OCI-LY1 (cell line): ENCODE data around the gene IQSEC1.
A peak's percentile ranks its signal among the peaks of the same experiment; 100 is the strongest.

Source experiments
- H2AFZ ChIP-seq: fragments of 200-600 bp; sonication (generic), shearing (Covaris generic); 2 replicates; pipeline ENCODE4 v1.6.0; 2014; ENCODE audit warnings: antibody characterized with exemption, mild to moderate bottlenecking, low read length
- H3F3A ChIP-seq: fragments of 200-600 bp; sonication (generic), shearing (Covaris generic); 2 replicates; pipeline ENCODE4 v1.6.0; 2014; ENCODE audit warnings: mild to moderate bottlenecking, antibody characterized with exemption, low read length, moderate library complexity; ENCODE audit not compliant: insufficient read depth
- H3K27ac ChIP-seq: fragments of 200-600 bp; sonication (generic); 2 replicates; pipeline ENCODE4 v1.5.1; 2014; ENCODE audit warnings: low read length, mixed run types, mild to moderate bottlenecking, low read depth; ENCODE audit not compliant: poor library complexity, severe bottlenecking
- H3K27me3 ChIP-seq: fragments of 200-600 bp; sonication (generic); 2 replicates; pipeline ENCODE4 v1.6.0; 2014; ENCODE audit warnings: antibody characterized with exemption, mild to moderate bottlenecking, low read length, moderate library complexity; ENCODE audit not compliant: insufficient read depth
- H3K36me3 ChIP-seq: fragments of 200-600 bp; sonication (generic); 2 replicates; pipeline ENCODE4 v1.6.1; 2014; ENCODE audit warnings: mild to moderate bottlenecking, antibody characterized with exemption, low read length, moderate library complexity, mixed read lengths; ENCODE audit not compliant: insufficient read depth
- H3K4me1 ChIP-seq: fragments of 200-600 bp; sonication (generic); 2 replicates; pipeline ENCODE4 v1.5.1; 2014; ENCODE audit warnings: mild to moderate bottlenecking, low read length, moderate library complexity; ENCODE audit not compliant: insufficient read depth, severe bottlenecking
- H3K4me2 ChIP-seq: fragments of 200-600 bp; sonication (generic), shearing (Covaris generic); 2 replicates; pipeline ENCODE4 v1.6.1; 2014; ENCODE audit warnings: low read length
- H3K4me3 ChIP-seq: fragments of 200-600 bp; sonication (generic); 2 replicates; pipeline ENCODE4 v1.5.1; 2014; ENCODE audit warnings: low read length, low read depth, mild to moderate bottlenecking, mixed read lengths; ENCODE audit not compliant: poor library complexity, severe bottlenecking
- H3K79me2 ChIP-seq: fragments of 200-600 bp; shearing (Covaris generic); 2 replicates; pipeline ENCODE4 v1.6.1; 2016; ENCODE audit warnings: mixed run types, low read length, mixed read lengths; ENCODE audit not compliant: insufficient read depth
- H3K9ac ChIP-seq: fragments of 200-600 bp; sonication (generic), shearing (Covaris generic); 2 replicates; pipeline ENCODE4 v1.6.1; 2014; ENCODE audit warnings: mild to moderate bottlenecking, low read length, mixed read lengths
- H3K9me2 ChIP-seq: fragments of 200-600 bp; sonication (generic), shearing (Covaris generic); 2 replicates; pipeline ENCODE4 v1.6.1; 2014; ENCODE audit warnings: low read depth, mild to moderate bottlenecking, low read length, mixed read lengths
- H3K9me3 ChIP-seq: fragments of 200-600 bp; shearing (Covaris generic); 2 replicates; pipeline ENCODE4 v1.6.1; 2014; ENCODE audit warnings: low read length, mixed read lengths
- H4K20me1 ChIP-seq: fragments of 200-600 bp; sonication (generic), shearing (Covaris generic); 2 replicates; pipeline ENCODE4 v1.6.0; 2016; ENCODE audit warnings: mild to moderate bottlenecking, low read length; ENCODE audit not compliant: insufficient read depth
- EZH2 ChIP-seq: fragments of 200-600 bp; sonication (generic), shearing (Covaris generic); IDR thresholded peaks from 2 replicates; pipeline ENCODE4 v1.8.0; 2017; ENCODE audit warnings: borderline replicate concordance, mixed run types, mild to moderate bottlenecking, antibody characterized with exemption, low read length, moderate library complexity, mixed read lengths
- TF ChIP-seq, protein P1 (sequence below): fragments of 200-600 bp; sonication (generic), shearing (Covaris generic); IDR thresholded peaks from 2 replicates; pipeline ENCODE4 v1.5.1; 2017; ENCODE audit warnings: mild to moderate bottlenecking, antibody characterized with exemption, low read length, moderate library complexity, mixed read lengths

Gene IQSEC1

DNA sequence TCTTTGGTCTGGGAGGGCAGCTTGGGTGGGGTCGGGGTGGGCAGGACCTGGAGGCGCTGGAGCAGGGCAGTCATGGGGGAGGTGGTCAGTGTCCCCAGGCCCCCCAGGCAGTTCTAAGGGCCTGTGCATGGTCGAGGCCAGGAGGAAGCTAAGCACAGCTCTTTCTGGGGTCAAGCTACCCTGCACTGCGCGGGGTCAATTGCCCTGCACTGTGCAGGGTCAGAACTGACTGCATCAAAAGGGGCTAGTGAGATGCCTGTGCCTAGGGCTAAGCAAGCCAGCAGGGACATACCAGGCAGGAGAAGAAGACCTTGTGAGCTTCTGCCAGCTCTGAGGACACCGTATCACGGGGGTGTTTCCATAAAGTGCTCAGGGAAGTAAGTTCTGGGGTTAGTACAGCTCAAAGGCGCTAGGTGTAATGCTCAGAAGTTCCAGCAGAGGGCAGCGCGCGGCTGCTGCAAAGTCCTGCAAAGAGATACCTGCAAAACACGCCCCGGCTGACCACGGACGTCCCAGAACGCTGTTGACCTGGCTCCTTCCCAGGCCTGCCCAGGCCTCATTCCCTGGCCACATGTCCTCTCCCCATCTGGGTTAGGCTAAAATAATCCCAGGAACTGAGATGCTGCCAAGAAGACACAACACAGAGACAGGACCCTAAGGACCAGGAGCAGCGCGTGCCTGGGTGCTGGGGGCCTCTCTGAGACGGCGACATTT is 18.8 kb upstream of the IQSEC1 start:
- Histone ChIP-seq H3K4me3 (no peak overlapping the region), H3K9ac (no peak overlapping the region)
- no peak for TF ChIP-seq EZH2
- TF ChIP-seq, protein P1, sequence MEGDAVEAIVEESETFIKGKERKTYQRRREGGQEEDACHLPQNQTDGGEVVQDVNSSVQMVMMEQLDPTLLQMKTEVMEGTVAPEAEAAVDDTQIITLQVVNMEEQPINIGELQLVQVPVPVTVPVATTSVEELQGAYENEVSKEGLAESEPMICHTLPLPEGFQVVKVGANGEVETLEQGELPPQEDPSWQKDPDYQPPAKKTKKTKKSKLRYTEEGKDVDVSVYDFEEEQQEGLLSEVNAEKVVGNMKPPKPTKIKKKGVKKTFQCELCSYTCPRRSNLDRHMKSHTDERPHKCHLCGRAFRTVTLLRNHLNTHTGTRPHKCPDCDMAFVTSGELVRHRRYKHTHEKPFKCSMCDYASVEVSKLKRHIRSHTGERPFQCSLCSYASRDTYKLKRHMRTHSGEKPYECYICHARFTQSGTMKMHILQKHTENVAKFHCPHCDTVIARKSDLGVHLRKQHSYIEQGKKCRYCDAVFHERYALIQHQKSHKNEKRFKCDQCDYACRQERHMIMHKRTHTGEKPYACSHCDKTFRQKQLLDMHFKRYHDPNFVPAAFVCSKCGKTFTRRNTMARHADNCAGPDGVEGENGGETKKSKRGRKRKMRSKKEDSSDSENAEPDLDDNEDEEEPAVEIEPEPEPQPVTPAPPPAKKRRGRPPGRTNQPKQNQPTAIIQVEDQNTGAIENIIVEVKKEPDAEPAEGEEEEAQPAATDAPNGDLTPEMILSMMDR = peak; percentile 84

DNA sequence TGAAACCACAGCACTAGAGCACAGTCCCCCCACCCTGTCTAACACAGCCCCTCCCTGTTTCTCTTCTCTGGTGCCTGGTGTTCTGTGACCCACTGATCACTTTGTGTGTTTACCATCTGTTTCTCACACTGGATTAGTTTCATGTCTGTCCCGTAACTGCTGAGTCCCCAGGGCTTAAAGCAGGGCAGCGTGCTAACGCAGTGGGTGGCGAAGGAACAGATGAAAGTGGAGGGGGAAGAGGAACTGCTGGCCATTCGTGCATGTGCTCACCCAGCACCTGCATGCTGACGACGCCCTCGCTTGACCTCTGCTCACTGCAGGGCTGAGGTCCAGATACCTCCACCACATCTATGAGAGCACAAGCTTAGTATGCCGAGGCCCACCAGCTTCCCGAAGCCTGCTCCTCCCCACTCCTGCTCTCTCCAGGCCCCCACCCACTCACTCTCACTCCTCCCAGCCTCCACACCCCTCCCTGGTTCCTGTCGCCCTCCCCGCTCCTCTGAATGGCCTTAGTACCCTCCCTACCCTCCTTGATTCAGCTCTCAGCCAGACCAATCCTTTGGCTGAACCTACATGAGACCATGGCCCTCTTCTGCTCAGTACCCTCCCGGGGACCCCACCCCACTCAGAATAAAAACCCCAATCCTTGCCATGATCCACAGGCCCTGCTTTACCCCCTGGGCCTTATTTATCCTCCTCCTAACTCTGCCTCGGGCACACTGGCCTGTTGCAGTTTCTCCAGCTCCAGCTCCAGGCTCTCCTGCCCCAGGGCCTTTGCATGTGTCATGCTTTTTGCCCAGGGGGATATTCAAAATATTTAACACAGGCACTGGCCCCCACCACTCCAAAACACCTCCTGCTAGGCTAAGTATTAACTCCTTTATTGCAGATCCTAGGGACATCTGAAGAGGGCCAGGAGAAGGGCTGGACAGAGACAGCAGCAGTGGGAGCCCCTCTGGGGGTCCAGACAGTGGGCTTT is 15.1 kb upstream of the IQSEC1 start:
- Histone ChIP-seq H3K9me3 (no peaks in the 10 kb centered on the region), H2AFZ (no peak overlapping the region), H3F3A (peaks cover 7% of the 10 kb centered on the region; the same call in 1 of the 2 replicates), H4K20me1 (no peaks in the 10 kb centered on the region), H3K4me3 (no peak overlapping the region), H3K9ac (no peak overlapping the region), H3K4me1 (peaks cover 29% of the 10 kb centered on the region), H3K27me3 (peaks cover 5% of the 10 kb centered on the region), H3K9me2 (no peaks in the 10 kb centered on the region), H3K4me2 (no peak overlapping the region), H3K36me3 (no peaks in the 10 kb centered on the region), H3K27ac (peak overlapping the region; percentile 44), H3K79me2 (no peaks in the 10 kb centered on the region)
- TF ChIP-seq, protein P1 = no peak
- TF ChIP-seq EZH2 = no peak

More for the DNA sequence above, 18.8 kb upstream of the IQSEC1 start:
- Histone ChIP-seq H3K36me3 (no peaks in the 10 kb centered on the region), H3K9me2 (no peaks in the 10 kb centered on the region), H3K79me2 (no peaks in the 10 kb centered on the region), H3K4me2 (no peak overlapping the region), H2AFZ (no peak overlapping the region), H3F3A (peaks cover 5% of the 10 kb centered on the region; the same call in 1 of the 2 replicates), H3K4me1 (peaks cover 14% of the 10 kb centered on the region), H3K9me3 (no peaks in the 10 kb centered on the region), H3K27me3 (no peaks in the 10 kb centered on the region), H3K27ac (no peak overlapping the region), H4K20me1 (no peaks in the 10 kb centered on the region)

DNA sequence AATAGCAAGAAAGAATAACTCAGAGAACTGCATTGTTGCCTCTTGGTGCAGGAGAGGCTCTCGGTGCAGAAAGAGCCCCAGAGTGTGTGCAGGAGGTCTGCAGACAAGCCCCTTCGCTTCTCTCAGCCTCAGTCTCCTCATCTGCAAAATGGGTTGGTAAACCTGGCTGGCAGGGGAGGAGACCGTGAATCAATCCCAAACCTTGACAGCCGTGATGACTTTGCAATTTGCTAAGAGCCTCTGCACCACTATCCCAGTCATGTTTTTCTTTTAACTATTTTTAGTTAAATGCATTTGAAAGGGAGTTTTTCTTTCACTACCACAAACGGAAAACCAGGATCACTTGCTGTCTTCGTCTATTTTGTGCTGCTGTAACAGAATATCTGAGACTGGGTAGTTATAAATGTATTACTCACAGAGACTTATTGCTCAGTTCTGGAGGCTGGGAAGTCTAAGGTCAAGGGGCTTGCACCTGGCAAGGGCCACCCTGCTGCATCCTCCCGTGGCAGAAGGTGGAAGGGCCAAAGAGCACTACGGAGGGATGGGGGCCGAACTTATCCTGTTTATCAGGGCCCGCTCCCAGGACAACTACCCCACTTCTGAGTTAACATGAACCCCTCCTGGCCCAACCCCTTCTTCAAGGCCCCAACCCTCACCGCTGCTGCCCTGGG is 14.2 kb upstream of the IQSEC1 start:
- TF ChIP-seq, protein P1 = no peak
- no peak for TF ChIP-seq EZH2
- Histone ChIP-seq H4K20me1 (no peaks in the 10 kb centered on the region), H3K27me3 (peaks cover 5% of the 10 kb centered on the region), H2AFZ (no peak overlapping the region), H3K27ac (peak overlapping the region; percentile 44), H3K9ac (no peak overlapping the region), H3K9me2 (no peaks in the 10 kb centered on the region), H3K79me2 (no peaks in the 10 kb centered on the region), H3K36me3 (no peaks in the 10 kb centered on the region), H3K4me3 (no peak overlapping the region), H3K4me1 (peaks cover 31% of the 10 kb centered on the region), H3K4me2 (no peak overlapping the region), H3F3A (peaks cover 7% of the 10 kb centered on the region; the same call in 1 of the 2 replicates), H3K9me3 (no peaks in the 10 kb centered on the region)
